GM19351 (cell line): ENCODE results near the gene ADGRG3.
"Not testable (repeated sequence)": the region's sequence is repeated elsewhere in the genome, so short reads cannot be mapped to it uniquely, and the experiment has no call there.

ENCODE experiments used
- ATAC-seq: cut with Tn5 transposase; IDR thresholded peaks from one replicate; pipeline ENCODE4 v1.9.1; 2021; ENCODE audit warnings: mild to moderate bottlenecking, moderate library complexity; ENCODE audit not compliant: unreplicated experiment

ADGRG3 gene

DNA sequence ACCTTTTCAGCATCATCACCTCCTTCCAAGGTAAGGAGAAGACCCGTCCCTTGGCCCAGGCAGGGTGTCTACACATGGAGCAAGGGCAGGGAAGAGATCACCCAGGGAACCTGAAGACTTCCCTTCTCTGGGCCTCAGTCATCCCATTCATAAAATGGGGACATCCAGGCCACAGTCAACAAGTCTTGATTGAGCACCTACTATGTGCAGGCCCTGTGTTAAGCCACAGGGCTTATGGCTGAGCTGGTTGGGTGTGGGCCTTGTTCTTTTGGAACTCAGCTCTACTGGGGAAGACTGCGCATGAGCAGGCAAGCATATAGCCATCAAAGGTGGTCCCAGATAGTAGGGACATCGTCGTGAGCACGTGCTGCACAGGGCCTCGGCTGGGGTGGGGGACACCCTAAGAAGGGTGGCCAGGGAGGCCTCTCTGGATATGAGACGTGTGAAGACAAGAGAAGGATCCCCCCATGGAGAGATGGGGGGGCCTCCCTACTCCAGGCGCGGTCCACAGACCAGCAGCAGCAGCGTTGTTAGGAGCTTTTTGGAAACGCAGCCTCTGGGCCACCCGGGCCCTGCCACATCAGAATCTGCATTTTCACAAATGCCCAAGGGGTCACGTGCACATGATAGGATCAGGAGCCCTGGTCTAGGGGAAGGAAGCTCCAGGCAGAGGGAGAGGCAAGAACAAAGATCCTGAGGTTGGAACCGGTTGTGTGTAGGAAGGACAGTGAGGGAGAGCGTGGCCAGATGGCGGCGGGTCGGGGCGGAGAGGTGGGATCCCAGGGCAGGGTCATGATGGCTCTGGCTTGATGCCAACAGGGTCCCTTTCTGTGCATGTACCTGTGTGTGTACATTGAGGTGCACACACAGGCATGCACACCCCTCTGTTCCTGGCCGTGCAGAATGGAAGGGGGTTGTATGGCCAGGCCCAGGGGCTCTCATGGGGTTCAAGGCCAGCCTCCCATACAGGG lies 5.9 kb upstream of the ADGRG3 start:
- ATAC-seq = no peak

DNA sequence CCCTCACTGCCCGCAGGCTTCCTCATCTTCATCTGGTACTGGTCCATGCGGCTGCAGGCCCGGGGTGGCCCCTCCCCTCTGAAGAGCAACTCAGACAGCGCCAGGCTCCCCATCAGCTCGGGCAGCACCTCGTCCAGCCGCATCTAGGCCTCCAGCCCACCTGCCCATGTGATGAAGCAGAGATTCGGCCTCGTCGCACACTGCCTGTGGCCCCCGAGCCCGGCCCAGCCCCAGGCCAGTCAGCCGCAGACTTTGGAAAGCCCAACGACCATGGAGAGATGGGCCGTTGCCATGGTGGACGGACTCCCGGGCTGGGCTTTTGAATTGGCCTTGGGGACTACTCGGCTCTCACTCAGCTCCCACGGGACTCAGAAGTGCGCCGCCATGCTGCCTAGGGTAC lies 4.7 kb upstream of the ADGRG3 start:
- no peak for ATAC-seq

DNA sequence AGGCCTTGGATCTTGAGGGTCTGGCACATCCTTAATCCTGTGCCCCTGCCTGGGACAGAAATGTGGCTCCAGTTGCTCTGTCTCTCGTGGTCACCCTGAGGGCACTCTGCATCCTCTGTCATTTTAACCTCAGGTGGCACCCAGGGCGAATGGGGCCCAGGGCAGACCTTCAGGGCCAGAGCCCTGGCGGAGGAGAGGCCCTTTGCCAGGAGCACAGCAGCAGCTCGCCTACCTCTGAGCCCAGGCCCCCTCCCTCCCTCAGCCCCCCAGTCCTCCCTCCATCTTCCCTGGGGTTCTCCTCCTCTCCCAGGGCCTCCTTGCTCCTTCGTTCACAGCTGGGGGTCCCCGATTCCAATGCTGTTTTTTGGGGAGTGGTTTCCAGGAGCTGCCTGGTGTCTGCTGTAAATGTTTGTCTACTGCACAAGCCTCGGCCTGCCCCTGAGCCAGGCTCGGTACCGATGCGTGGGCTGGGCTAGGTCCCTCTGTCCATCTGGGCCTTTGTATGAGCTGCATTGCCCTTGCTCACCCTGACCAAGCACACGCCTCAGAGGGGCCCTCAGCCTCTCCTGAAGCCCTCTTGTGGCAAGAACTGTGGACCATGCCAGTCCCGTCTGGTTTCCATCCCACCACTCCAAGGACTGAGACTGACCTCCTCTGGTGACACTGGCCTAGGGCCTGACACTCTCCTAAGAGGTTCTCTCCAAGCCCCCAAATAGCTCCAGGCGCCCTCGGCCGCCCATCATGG lies 4.0 kb upstream of the ADGRG3 start:
- no peak for ATAC-seq

DNA sequence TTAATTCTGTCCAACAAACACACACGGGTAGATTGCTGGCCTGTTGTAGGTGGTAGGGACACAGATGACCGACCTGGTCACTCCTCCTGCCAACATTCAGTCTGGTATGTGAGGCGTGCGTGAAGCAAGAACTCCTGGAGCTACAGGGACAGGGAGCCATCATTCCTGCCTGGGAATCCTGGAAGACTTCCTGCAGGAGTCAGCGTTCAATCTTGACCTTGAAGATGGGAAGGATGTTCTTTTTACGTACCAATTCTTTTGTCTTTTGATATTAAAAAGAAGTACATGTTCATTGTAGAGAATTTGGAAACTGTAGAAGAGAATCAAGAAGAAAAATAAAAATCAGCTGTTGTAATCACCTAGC lies 3.5 kb upstream of the ADGRG3 start:
- no peak for ATAC-seq

DNA sequence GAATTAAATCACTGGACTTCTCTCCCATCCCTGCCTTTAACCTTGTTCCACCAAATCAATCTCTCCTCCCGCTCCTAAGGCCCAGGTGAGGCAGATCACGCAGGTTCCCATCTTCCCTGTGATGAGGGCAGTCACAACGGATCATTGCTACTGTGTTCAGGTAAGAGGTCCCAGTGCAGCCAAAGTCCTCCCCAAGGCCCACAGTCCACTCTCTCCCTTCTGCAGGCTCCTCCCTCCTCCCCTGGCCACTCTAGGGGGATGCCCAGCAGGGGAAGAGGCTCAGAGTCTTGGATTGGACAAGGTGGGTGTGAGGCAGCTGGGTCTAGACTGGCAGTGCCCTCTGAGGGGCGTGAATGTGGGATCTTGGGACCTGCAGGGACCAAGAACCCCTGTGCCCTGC lies 2.6 kb upstream of the ADGRG3 start:
- ATAC-seq = no peak

DNA sequence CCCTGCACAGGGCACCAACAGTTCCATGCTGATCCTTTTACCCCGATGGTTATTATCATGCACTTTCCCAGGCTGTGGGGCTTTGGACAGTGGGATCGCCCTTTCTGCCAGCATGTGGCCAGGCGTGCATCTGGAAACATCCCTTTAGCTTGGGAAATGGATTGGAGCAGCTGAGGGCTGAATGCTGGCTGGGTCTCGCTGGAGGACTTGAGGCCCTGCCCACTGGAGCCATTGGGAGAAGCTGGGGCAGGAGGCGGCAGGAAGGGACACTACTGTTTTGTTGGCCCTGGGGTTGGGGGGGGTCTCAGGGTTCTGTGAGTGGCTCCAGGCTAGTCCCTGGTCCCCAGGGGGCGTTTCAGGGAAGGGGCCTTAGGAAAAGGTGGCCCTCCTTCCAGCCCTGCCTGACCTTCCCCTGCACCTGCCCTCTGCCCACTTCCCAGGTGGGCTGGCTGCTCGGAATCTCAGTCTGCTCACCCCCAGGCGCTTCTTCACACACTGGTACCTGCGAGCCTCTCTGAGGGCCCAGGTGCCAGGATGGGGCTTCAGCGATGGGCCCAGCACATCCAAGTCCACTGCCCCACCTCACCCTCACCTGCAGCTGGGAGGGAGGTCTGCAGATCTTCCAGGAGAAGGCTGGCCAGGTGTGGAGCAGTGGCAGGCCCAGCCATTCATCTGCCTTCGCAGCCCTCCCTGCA lies 1.6 kb upstream of the ADGRG3 start:
- no peak for ATAC-seq

DNA sequence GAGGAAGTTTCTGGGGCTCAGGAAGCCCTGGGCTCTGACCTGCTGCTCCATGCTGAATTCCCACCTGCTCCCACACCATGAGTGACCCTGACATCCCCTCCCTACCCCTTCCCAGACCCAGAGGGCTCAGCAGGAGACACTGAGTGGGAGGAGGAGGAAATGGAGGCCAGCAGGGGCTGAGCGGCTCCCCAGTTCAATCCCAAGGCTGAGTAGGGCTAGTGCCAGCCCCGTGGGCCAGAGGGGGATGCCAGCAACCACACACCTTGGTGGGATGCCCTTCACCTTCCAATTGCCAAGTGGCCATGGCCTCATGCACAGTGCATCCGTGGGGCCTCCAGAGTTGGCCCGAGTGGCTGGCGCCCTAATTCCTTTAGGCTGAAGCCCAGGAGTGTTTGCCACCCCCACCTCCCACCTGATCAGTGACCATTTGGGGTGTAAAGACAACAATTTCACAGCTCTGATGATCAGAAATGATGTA lies 1.0 kb upstream of the ADGRG3 start:
- no peak for ATAC-seq

DNA sequence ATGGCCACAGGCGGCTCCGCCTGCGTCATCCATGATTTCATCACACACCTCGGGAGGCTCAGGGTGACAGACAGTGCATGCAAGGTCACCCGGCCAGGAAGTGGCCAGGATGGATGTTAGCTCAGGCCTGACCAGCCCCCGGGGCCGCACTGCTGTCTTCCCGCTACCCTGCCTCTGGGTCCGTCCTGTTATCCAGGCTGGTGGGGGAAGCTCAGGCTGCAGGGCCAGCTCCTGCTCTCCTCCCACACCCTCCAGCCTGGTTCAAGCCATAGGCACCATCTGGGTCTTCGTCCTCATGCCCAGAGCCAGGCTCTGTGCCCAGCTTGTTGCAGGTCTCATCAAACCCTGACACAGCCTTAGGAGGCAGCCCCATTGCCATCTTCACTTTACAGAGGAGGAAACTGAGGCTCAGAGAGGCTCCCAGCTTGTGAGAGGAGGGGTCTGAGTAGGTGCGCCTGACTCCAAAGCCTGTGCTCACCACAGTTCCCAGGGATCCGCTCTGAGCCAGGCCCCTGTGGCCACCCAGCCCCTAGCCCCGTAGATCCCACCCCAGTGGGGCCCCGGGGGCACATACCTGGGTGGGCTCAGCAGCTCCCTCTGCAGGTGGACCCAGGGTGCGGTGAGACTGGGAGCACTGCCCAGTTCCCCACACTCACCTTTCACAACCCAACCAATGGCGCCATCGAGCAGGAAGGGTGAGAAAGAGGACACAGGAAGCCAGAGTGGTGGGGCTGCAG lies 412 bp upstream of the ADGRG3 start:
- no peak for ATAC-seq

DNA sequence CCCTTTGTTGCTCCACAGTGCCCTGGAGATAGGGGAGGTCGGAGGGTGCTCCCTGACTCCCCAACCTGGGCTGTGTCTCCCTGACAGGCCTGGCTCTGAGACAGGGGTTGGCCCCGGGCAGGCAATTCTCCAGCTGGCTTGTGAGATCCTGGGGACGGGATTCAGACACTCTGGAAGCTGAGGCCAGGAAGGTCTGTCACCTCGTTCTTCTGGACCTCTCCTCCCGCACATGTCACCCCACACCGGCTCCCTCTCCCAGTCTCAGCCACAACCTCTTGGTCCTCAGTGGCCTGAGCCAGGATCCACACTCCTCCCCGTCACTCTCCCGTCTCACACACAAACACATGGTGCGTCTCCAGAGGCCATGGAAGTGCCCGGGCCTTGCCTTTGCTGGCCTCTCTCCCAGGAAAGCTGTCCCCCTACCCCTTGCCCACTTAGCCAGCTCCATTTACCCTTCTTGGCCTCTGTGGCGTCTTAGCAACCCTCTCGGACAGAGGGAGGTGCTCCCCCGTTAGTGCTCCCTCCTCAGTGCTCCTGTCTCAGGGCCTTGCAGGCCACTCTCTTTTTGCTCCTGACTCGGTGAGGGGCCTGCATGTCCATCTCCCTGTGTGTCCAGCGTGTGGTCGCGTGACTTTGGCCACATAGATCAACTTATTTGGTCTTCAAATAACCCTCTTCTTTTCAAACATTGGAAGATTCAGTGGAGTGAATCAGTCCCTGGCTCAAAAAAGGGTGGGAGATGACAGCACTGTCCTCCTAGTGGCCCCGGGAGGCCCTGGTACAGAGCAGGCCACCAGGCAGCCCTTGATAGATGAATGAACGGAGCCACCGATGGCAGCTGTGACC lies 747 bp downstream of the ADGRG3 start:
- ATAC-seq = no peak

DNA sequence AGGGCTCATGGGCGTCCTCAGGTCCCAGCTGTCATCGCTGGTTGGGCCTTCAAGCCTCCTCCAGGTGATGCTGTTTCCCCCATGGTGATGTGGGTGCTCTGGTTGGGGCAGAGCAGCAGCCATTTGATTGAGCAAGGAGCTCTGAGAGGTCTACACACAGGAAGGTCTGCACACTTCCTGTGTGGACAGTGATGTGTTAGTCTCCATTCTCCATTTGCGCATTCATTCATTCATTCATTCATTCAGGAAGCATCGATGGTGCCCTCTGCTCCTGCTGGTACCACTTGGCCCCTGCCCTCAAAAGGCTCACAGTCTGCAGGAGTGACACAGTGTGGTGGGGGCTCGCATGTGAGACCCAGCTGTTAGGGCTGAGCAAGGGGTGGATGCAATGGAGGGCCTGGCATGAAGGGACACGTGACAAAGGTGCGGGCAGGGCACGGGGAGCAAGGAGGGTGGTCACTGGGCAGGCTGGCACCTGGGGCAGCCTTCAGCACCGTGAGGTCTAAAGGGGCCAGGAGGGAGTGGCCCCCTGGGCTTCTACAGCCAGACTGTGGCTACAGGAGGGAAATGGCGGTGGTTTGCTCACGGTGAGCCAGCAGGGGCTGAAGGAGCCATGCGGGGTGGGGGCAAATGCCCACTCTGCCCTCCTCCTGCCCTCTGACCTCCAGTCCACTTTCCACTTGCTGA lies 1.5 kb downstream of the ADGRG3 start:
- ATAC-seq = no peak

DNA sequence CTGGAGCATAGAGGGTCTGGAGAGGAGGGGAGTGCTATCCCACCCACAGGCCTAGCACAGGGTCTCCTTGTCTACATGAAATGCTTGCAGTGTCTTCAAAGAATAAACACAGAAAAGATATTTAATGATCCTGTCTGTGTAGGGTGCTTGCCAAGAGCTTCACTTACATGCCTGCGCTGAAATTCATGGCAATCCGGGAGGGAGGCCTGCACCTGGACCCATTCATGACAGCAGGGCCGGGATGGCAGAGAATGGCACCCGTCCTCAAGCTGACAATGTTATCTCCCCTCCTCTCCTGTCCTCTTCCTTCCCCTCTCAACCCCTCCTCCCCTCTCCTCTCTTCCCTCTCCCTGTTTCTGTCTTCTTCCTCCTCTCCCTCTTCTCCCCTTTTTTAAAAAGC lies 2.1 kb downstream of the ADGRG3 start:
- no peak for ATAC-seq

DNA sequence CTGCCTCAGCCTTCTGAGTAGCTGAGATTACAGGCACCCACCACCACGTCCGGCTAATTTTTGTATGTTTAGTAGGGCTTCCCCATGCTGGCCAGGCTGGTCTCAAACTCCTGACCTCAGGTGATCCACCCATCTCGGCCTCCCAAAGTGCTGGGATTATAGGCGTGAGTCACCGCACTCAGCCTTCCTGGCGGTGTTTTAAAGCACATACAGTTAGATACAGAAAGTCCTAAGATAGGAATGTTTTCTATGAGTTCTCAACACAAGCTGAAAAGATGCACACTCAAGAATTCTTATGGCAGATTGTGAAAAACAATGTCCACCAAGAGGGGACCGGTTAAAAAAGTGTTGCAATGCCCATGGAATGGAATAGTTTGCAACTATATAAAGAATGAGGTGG lies 3.3 kb downstream of the ADGRG3 start:
- ATAC-seq = not testable (repeated sequence)

DNA sequence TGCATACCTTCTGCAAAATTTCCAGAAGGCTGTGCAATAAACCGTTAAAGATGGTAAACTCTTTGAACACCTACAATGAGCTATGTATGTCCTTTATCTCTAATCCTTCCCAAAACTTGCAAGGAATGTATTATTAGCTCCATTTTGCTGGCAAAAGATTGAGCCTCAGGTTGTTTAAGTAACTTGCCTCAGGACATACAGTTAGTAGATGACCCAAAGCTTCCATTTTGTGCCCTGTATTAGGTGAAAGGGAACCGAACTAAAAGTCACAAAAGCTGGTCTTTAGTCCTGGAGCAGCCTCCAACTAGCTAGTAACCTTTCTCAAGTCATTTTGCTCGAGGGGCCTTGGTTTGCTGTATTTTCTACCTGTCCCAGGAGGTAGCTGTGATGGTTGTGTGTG lies 4.3 kb downstream of the ADGRG3 start:
- ATAC-seq = no peak

DNA sequence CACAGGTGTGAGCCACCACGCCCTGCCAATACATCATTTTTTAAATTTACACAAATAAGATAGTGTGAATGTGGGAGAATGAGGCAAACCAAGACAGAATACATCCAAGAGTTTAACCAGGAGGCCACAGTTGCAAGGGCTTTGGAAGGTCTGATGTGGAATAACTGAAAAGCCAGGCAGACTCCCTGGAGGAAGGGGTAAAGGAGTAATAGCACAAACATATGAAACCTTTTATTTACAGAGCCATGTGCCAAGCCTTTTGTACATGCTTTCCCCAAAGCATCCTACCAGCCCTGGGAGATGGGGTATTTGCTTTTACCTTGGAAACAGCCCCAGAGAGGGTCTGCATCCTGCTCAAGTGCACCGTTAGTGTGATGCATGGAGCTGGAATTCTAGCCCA lies 4.7 kb downstream of the ADGRG3 start:
- ATAC-seq = no peak

DNA sequence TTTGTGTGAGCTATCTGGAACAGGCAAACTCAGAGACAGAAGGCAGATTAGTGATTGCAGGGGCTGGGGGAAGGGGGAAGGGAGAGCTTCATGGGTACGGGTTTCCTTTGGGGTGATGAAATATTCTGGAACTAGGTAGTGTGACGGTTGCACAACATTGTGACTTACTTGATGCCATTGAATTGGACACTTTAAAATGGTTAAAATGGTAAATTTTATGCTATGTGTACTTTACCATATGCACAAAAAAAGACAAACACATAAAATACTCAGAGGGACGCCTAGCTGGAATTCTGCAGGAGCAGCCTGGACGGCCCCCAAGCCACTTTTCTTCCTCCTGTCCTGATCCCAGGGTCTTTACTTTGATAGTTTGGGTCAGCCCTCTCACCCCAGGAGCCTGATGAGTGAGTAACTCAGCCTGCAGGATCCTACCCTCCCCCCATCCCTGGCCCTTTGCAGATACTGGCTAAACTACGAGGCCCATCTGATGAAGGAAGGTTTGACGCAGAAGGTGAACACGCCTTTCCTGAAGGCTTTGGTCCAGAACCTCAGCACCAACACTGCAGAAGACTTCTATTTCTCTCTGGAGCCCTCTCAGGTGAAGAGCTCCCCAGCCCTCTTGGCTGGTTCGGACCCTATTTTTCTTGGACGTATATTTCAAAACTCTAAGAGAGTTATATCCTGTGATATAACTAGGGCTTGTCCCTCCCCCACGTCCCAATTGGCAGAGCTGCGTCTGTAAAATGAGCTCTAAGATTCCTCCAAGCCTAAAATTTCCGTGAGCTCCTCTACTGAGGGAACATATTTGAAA lies 7.8 kb downstream of the ADGRG3 start:
- no peak for ATAC-seq

DNA sequence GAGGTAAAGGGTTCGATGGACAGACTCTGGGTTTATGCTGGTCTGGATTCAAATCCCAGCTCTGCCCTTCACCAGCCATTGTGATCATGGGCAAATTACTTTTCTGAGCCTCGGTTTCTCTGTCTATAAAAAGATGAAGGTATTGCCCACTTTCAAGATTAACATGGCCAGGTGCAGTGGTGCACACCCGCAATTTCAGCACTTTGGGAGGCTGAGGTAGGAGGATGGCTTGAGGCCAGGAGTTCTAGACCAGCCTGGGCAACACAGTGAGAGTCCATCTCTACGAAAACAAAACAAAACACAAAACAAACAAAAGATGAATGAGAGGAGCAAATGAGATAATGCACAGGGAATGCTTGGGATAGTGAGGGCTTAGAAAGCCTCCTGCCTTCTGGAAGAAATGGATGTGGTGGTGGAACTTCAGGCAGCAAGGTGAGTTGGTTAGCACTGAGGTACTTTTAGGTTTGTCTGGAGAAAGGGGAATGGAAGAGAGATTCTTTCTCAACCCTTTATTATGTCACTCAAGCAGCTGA lies 8.5 kb downstream of the ADGRG3 start:
- ATAC-seq = no peak

DNA sequence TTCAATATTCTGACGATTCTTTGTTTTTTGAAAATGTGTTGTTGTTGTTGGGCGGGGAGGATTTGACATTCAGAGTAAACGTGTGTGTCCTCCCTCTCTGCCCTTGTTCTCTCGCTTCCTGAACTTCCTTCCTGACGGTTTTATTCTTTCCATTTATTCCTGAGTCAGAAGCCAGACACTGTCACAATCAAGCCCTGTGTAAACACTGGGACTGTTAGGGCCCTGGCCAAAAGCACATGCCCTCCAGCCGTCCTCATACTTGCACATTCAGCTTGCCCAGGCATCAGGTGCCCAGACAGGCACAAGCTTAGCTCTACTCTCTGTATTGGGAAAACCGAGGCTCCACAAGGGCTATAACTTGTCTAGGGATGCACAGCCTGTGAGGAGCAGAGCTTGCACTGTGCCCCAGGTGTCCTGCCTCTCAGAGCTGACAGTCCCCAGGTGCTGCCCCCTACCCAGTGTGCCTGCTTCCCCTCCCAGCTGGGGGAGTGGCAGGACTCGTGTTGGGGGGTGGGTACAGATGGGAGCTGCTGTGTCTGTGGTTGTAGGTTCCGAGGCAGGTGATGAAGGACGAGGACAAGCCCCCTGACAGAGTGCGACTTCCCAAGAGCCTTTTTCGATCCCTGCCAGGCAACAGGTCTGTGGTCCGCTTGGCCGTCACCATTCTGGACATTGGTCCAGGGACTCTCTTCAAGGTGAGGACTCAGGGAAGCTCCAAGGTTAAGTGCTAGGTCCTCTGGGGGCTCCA lies 9.7 kb downstream of the ADGRG3 start:
- ATAC-seq = no peak

DNA sequence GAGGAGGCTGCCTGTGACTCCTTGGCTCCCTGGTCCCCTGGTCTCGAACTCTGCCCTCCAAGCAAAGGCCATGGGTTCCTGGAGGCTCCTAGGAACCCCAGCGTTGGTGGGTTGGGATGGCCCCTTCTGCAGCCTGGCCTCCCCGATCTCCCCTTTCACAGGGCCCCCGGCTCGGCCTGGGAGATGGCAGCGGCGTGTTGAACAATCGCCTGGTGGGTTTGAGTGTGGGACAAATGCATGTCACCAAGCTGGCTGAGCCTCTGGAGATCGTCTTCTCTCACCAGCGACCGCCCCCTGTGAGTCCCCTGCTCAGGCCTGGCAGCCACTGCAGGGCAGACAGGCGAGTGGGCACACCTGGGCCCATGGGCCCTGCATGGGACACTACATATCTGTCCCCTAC lies 10.9 kb downstream of the ADGRG3 start:
- no peak for ATAC-seq
